Gastrocnemius medialis (tissue), 4 donors: ENCODE data around the gene EMC8.

Experiments used
- CTCF ChIP-seq, 5 experiments: fragments of 450-650 bp in 3 of 5; fragments of 200-600 bp in 2 of 5; sonication (generic) in 2 of 5; IDR thresholded peaks in 4 of 5; conservative IDR thresholded peaks in 1 of 5; 1 replicate in 4 of 5; 2 replicates in 1 of 5; pipeline ENCODE4 v1.5.1; 2016 to 2019; ENCODE audit warnings: antibody characterized with exemption in 5 of 5, mild to moderate bottlenecking in 3 of 5, moderate library complexity in 3 of 5
- POLR2A ChIP-seq, 2 donors: fragments of 450-650 bp; IDR thresholded peaks; one replicate each; pipeline ENCODE4 v1.6.1; 2017; ENCODE audit warnings: antibody characterized with exemption in 2 of 2, mild to moderate bottlenecking in 2 of 2, moderate library complexity in 2 of 2

DNA sequence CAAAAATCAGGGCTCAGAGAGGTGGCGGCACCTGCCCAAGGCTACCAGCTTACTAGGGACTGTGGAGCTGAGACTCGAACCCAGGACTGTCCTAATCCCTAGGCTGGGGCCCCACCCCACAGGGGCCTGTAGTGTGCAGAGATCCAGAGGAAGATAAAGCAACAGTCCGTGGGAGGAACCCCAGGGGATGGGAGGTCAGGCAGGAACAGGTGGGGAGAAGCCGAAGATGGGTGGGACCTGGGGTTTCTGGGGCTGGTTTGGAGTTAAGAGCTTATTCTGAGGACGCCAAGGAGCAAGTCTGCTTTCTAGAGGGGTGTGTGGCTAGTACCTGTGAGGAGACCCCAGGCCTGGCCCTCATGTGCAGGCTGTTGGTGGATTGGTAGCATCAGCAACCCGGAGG is 63.4 kb downstream of the EMC8 start:
- TF ChIP-seq POLR2A (IDR thresholded peaks at IDR 0.05) (no peak), CTCF (IDR thresholded peaks at IDR 0.05 in 4 of 5, conservative IDR thresholded peaks at IDR 0.05 in 1 of 5) (no peak)
